HG02763 (cell line): ENCODE results near the gene ZNF787.
A peak's percentile ranks its signal among the peaks of the same experiment; 100 is the strongest.

Experiments
- ATAC-seq: cut with Tn5 transposase; IDR thresholded peaks from one replicate; pipeline ENCODE4 v1.9.1; 2021; ENCODE audit warnings: mild to moderate bottlenecking, moderate library complexity; ENCODE audit not compliant: unreplicated experiment

ZNF787 gene

DNA sequence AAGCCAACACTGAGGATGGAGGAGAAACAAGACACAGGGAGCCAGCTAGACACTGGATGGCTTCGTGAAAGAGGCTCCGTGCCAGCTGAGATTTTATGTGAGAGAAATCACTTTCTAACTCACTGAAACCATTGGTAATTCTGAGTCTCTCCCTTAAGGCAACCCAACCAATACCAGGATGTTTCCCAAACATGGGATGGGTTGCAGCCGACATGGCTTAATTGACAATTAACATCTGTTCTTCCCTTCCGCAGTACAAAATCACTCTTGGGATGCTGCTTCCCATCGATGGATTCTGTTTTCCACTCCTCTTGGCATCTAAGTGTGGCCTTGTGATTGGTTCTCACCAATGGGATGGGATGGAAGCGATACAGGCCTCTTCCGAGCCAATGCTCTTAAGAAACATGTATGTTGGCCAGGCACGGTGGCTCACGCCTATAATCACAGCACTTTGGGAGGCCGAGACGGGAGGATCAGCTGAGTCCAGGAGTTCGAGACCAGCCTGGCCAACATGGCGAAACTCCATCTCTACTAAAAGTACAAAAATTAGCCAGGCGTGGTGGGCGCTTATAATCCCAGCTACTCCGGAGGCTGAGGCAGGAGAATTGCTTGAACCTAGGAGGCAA is 2.3 kb upstream of the ZNF787 start:
- no peak for ATAC-seq

DNA sequence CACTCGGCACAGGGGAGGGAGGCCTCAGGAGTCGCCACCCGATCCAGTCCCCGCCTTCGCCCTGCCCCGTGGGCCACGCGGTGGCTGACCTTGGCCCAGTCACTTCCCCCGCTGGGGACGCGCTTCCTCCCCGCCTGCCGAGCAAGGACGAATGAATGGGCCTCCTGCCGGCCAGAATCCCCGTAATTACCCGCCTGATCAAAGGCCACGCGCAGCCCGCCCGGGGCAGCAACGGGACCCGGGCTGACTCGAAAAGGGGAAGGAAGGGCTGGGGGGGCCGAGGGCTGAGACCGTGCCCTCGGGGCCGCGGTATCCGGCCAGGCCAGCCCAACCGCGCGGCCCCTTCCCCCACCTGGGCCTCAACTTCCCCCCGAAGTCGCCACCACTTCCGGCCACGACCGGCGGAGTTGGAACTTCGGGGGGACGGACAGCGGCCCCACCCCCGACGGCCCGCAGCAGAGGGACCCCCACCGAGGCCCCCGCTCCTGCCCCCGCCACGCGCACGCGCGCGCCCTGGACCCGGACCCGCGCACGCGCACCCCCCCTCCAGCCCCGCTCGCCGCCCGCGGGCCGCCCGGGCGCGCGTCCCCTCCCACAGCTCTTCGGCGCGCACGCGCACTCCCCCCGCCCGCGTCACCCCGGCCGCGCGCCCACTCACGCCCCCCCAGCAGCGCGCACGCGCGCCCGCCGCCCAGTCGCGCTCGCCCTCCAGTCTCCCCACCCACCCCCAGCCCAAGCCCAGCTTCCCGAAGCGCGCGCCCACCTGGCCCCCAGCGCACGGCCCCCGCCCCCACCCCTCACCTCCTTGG is 520 bp downstream of the ZNF787 start:
- ATAC-seq: peak; percentile 32

GRCh38 chr19:56120002-56120370 is 1.1 kb downstream of the ZNF787 start:
- ATAC-seq: no peak

DNA sequence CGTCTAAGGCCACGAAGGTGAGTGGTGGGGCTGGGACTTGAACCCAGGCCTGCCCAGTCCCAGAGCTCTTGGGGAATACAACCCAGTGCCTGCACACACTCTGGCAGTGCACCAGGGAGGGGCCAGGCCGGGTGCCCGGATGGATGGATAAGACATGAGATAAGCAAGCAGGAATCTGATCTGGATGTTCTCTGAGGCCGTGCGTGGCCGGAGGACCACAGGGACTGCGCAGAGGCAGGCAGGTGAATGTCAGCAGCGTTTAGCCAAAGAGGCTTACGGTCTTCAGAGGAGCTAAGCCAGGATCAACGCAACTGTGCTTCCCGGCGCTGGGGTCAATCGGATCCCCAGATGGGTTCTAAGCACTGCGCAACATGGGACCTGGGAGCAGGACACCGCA is 1.5 kb downstream of the ZNF787 start:
- ATAC-seq: no peak

GRCh38 chr19:56118666-56119581 is 2.2 kb downstream of the ZNF787 start:
- no peak for ATAC-seq

- ATAC-seq: no peak
Measured at GRCh38 chr19:56117889-56118288, 3.2 kb downstream of the ZNF787 start.

GRCh38 chr19:56117376-56117884 is 3.7 kb downstream of the ZNF787 start:
- no peak for ATAC-seq

GRCh38 chr19:56116606-56117005 is 4.5 kb downstream of the ZNF787 start:
- ATAC-seq: no peak

DNA sequence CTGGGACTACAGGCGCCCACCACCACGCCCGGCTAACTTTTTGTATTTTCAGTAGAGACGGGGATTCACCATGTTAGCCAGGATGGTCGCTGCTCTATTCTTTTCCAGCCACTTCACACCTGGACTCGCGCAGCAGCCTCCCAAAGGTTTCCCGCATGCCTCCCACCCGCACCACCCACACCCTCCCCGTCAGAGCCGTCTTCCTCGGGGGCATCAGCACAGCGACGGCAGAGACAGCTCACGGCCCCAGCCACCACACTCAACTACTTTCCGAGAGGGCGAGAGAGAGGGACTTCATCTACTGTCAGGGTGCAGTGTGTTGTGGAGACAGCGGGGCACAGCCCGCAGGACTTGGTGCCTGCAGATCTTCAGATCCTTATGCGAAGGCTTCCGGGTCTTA is 5.6 kb downstream of the ZNF787 start:
- no peak for ATAC-seq

GRCh38 chr19:56114778-56115110 is 6.4 kb downstream of the ZNF787 start:
- no peak for ATAC-seq

GRCh38 chr19:56114051-56114777 is 6.9 kb downstream of the ZNF787 start:
- no peak for ATAC-seq

GRCh38 chr19:56113074-56113632 is 7.9 kb downstream of the ZNF787 start:
- no peak for ATAC-seq

- no peak for ATAC-seq
Measured at GRCh38 chr19:56112313-56112709, 8.8 kb downstream of the ZNF787 start.

DNA sequence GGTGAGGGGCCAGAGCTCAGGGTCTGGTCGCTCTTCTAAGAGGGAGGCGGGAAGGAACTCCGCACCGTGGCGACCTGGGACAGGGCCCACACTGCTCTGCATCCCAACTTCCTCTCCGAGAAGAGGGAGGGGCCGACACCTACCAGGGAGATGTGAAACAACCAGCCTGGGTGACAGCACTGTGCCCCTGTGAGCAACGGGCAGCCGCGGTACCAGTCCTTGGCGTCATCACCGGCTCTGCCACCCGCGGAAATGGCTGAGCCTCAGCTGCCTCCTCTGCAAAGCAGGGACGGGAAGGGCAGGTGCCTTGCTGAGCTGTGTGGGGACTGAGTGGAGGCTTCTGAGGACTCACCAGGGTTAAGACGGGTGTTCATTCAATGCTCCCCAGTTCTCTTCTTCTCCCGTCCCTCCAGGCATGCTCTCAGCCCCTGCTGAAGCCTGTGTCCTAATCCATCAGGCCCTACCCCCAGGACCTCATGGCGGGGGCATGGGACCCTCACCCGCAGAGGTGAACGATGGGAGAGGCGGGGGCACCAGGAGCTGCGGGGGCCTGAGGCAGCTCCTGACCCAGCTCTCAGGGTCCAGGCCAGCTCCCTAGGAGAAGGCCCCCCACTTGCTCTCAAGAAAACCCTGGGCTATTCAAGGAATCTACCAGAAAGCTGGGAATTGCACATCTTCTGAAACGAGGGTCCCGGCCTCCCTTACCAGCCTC is 9.3 kb downstream of the ZNF787 start:
- peak; percentile 70 for ATAC-seq

DNA sequence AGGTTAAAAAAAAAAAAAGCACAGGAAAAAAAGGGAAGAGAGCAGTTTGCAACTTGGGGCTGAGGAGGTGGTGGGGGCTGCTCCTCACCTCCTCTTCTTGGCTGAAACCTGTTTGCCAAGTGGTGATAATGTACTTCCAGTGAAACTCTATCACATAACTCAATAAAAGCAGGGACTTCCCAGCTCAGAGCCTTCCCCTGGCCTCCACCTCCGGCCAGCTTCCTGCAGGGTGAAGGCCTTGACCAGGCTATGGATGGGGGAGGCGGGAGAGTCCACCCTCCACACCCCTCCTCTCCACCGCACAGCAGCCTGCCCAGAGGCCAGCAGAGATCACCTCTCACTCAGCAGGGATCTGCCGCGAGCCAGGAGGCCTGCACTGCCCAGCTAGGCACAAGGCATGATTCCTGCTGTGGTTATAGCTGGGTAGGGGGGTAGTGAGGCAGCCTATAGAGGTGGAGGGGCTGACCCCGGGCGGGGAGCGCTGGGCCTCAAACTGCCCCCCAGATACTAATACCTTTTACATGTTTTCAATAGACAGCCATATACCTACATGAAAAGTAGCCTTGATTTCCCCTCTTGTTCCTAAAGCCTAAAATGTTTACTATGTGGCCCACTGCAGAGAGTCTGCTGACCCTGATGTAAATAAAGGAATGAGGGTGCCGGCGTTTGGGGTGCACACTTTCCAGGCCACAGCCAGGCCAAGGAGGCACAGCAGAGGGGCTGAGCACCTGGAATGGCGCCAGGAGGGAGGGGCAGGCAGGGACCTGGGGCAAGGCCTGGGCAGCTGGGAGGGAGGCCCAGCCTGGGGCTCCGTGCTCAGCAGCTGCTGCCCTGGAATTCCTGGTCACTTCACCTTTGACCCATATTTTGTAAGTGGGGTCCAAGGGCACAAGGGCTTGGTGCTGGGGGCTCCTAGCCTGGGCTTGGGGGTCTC is 10.3 kb downstream of the ZNF787 start:
- no peak for ATAC-seq

DNA sequence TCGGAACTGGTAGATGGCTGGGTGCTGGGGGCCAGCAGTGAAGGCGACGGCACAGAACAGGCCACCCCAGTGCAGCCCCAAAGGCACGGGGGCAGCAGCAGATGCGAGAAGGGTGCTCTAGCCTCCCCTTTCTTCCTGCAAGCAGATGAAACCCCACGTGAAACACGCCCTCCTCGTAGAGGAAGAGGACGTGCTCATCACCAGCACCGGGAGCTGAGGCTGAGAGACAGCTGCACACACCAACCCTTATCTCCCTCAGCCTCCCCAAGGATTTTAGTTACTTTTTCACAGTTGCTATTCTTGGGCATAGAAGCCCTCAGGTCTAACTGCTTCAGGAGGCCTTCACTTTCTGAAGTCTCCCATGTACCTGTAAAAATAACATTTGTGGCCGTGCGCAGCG is 11.9 kb downstream of the ZNF787 start:
- ATAC-seq: no peak

GRCh38 chr19:56108447-56109195 is 12.5 kb downstream of the ZNF787 start:
- ATAC-seq: no peak
